OCI-LY1 (cell line): ENCODE results near the gene P2RY13.

Experiments
- CTCF ChIP-seq: fragments of 200-600 bp; sonication (generic), shearing (Covaris generic); IDR thresholded peaks from 2 replicates; pipeline ENCODE4 v1.5.1; 2017; ENCODE audit warnings: mild to moderate bottlenecking, antibody characterized with exemption, low read length, moderate library complexity, mixed read lengths
- EZH2 ChIP-seq: fragments of 200-600 bp; sonication (generic), shearing (Covaris generic); IDR thresholded peaks from 2 replicates; pipeline ENCODE4 v1.8.0; 2017; ENCODE audit warnings: borderline replicate concordance, mixed run types, mild to moderate bottlenecking, antibody characterized with exemption, low read length, moderate library complexity, mixed read lengths

GRCh38 chr3:151328298-151328995 lies 902 bp downstream of the P2RY13 start:
- TF ChIP-seq EZH2 (no peak), CTCF (no peak)
